Ishikawa (cell line): ENCODE results near the gene FAAP100.

Source experiments
- CEBPB ChIP-seq: IDR thresholded peaks from 2 replicates; pipeline ENCODE4 v1.6.1; 2012
- CREB1 ChIP-seq: IDR thresholded peaks from 2 replicates; pipeline ENCODE4 v1.6.1; 2012; ENCODE audit warnings: low read depth
- EGR1 ChIP-seq: IDR thresholded peaks from 2 replicates; pipeline ENCODE4 v1.6.1; 2012
- EP300 ChIP-seq: IDR thresholded peaks from 2 replicates; pipeline ENCODE4 v1.6.1; 2012; ENCODE audit warnings: borderline replicate concordance
- FOXM1 ChIP-seq: IDR thresholded peaks from 2 replicates; pipeline ENCODE4 v1.6.1; 2012; ENCODE audit warnings: low read depth, borderline replicate concordance
- NFIC ChIP-seq: IDR thresholded peaks from 2 replicates; pipeline ENCODE4 v1.6.1; 2012
- RAD21 ChIP-seq: IDR thresholded peaks from 2 replicates; pipeline ENCODE4 v1.6.1; 2012; ENCODE audit warnings: low read depth
- TAF1 ChIP-seq: IDR thresholded peaks from 2 replicates; pipeline ENCODE4 v1.6.1; 2012; ENCODE audit warnings: low read depth, mild to moderate bottlenecking
- TCF12 ChIP-seq: IDR thresholded peaks from 2 replicates; pipeline ENCODE4 v1.6.1; 2012; ENCODE audit warnings: low read depth
- TEAD4 ChIP-seq: IDR thresholded peaks from 2 replicates; pipeline ENCODE4 v1.6.1; 2012
- YY1 ChIP-seq: IDR thresholded peaks from 2 replicates; pipeline ENCODE4 v1.6.1; 2012; ENCODE audit warnings: low read depth
- ZBTB7A ChIP-seq: IDR thresholded peaks from 2 replicates; pipeline ENCODE4 v1.6.1; 2012; ENCODE audit warnings: low read depth
- TF ChIP-seq, protein P1 (sequence below): IDR thresholded peaks from 2 replicates; pipeline ENCODE4 v1.6.1; 2012; ENCODE audit warnings: low read depth, mild to moderate bottlenecking
- TF ChIP-seq, protein P2 (sequence below): IDR thresholded peaks from 2 replicates; pipeline ENCODE4 v1.6.1; 2012
- TF ChIP-seq, protein P3 (sequence below): IDR thresholded peaks from 2 replicates; pipeline ENCODE4 v1.6.1; 2012

The FAAP100 gene

DNA sequence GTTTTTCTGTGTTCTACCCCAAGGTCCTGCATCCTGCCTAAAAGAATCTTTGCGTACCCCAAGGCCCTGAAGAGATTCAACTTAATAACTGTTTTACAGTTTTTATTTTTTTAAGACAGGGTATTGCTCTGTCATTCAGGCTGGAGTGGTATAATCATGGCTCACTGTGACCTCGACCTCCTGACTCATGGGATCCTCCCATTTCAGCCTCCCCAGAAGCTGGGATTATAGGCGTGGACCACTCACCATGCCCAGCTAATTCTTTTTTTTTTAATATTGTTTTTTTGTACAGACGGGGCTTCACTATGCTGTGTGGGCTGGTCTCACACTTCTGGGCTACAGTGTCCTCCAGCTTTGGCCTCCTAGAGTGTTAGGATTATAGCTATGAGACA, 9.3 kb upstream of the FAAP100 start:
- TF ChIP-seq TEAD4 (no peak), EP300 (no peak)

DNA sequence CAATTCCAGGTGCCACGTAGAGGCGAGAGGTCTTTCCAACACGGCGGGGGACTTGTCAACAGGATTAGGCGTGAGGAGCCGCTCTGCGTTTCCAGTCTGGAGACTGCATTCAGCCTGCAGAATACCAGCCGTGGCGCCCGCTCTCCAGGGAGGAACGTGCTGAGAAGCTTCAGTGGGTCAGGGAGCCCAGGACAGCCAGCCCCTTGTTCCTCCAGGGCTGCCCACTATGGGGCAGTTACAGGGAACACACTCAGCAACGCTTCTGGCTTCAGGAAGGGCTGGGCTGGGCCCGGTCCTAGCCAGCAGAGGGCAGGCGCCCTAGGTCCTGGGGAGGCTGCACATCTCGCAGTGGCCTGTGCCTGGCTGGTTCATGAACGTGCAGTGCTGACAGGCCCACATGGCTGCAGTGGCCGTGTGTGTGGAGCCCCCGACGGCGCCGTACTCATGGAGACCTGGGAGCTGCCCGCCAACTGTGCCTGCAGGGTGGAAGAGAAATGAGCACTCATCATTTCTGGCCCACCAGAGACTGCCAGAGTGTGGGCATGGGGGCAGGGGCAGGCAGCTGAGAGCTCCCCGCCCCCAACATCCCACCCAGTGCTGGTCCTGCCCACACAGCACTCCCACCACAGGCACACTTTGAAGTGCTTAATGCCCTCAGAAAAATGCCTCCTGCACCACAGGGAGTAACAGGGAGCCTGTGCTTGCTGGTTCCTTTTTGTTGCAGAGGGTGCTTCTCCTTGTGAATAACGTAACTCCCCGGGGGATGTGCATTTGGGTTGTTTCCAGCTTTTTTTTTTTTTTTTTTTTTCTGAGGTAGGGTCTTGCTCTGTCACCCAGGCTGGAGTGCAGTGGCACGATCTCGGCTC, 7.0 kb upstream of the FAAP100 start:
- TF ChIP-seq ZBTB7A: no peak
- TF ChIP-seq TEAD4: no peak

DNA sequence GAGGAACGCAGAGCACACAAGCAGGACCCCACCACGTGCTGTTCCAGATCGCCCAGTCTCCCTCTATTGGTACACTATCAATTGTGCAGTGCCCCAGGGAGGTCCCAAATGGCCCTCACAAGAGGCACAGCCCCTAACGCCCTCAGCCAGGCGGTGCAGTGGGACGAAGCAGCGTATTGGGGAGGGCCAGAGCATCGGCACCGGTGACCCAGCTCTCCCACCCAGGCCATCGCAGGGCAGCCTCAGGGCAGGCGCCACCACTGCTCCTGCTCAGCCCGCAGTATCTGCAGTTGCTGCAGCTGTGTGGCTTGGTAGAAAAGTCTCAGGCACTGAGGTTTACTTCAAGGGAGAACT, 5.9 kb upstream of the FAAP100 start:
- TF ChIP-seq, protein P1, sequence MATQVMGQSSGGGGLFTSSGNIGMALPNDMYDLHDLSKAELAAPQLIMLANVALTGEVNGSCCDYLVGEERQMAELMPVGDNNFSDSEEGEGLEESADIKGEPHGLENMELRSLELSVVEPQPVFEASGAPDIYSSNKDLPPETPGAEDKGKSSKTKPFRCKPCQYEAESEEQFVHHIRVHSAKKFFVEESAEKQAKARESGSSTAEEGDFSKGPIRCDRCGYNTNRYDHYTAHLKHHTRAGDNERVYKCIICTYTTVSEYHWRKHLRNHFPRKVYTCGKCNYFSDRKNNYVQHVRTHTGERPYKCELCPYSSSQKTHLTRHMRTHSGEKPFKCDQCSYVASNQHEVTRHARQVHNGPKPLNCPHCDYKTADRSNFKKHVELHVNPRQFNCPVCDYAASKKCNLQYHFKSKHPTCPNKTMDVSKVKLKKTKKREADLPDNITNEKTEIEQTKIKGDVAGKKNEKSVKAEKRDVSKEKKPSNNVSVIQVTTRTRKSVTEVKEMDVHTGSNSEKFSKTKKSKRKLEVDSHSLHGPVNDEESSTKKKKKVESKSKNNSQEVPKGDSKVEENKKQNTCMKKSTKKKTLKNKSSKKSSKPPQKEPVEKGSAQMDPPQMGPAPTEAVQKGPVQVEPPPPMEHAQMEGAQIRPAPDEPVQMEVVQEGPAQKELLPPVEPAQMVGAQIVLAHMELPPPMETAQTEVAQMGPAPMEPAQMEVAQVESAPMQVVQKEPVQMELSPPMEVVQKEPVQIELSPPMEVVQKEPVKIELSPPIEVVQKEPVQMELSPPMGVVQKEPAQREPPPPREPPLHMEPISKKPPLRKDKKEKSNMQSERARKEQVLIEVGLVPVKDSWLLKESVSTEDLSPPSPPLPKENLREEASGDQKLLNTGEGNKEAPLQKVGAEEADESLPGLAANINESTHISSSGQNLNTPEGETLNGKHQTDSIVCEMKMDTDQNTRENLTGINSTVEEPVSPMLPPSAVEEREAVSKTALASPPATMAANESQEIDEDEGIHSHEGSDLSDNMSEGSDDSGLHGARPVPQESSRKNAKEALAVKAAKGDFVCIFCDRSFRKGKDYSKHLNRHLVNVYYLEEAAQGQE: no peak
- TF ChIP-seq TEAD4 (no peak), NFIC (no peak), FOXM1 (no peak), CREB1 (no peak), ZBTB7A (no peak), YY1 (no peak), EGR1 (no peak), TAF1 (no peak), RAD21 (no peak), TCF12 (no peak), EP300 (no peak)
- TF ChIP-seq, protein P2, sequence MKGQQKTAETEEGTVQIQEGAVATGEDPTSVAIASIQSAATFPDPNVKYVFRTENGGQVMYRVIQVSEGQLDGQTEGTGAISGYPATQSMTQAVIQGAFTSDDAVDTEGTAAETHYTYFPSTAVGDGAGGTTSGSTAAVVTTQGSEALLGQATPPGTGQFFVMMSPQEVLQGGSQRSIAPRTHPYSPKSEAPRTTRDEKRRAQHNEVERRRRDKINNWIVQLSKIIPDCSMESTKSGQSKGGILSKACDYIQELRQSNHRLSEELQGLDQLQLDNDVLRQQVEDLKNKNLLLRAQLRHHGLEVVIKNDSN: no peak
- TF ChIP-seq, protein P3, sequence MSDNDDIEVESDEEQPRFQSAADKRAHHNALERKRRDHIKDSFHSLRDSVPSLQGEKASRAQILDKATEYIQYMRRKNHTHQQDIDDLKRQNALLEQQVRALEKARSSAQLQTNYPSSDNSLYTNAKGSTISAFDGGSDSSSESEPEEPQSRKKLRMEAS: no peak

DNA sequence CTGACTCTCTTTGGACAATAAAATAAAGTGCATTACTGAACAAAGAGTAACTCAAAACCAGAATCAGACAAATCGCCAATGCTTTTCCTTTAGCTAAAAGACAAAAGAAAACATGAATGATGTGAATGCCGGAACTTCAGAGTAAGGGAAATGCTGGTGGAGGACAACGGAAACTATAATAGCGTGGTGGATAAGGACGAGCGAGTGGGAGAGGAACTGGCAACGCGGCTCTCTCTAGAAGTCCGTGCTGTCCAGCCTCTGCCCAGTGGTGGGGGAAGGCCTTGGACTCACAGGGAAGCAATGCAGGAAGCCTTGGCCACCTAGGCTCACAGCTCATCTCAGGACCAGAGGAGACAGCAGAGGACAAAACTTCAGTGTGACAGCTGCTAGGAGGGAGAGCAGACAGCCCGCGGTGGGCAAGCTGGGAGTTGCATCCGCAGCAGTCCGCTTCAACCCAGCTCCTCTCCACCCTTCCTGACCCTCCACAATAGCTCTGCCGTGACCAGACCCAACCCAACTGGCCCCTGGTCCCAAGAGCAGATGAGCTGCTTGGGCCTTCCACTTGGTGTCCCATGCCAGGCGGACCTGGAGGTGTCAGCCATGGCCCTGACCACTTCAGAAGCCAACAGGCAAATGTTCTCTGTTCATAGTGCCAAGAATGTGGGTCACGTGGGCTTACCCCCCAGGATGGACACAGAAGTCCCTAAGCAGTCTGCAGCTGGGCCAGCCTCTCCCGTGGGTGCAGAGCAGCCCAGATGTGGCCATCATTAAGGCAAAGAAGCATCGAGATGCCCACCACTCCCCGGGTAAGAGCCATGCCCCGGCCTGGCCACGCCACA, 5.3 kb upstream of the FAAP100 start:
- TF ChIP-seq CREB1 (no peak), YY1 (no peak), TAF1 (no peak), EGR1 (no peak), EP300 (no peak), NFIC (no peak), FOXM1 (no peak), TEAD4 (no peak), ZBTB7A (no peak)
- TF ChIP-seq, protein P3: no peak
- TF ChIP-seq, protein P2: no peak

DNA sequence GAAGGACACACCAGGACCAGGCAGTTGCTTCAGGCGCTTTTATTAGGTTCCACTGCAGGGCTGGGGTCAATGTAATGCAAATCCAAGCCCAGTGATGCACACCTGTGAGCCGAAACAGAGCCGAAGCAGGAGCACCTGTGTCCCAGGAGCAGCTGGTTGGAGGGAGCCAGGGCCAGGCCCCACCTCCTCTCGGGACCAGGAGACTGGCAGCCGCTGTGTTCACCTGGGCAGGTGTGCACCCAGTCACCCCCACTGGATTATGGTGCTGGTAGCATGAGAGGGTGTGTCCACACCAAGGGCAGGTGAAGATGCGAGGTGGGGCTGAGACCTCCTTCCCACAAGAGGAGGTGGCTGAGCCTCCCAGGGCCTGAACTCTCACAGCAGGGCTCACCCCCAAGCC, 4.7 kb upstream of the FAAP100 start:
- no peak for TF ChIP-seq TCF12
- no peak for TF ChIP-seq ZBTB7A
- TF ChIP-seq CEBPB: no peak
- no peak for TF ChIP-seq CREB1
- no peak for TF ChIP-seq YY1
- TF ChIP-seq, protein P3: no peak
- TF ChIP-seq EGR1: no peak
- TF ChIP-seq, protein P1: no peak
- TF ChIP-seq, protein P2: no peak
